ENCODE data around the gene CLRN3. TPM values are rescaled to one million over a fixed set of nuclear protein-coding genes. Genes with fewer than 3 reads are reported as not detected.

Gene CLRN3
- total RNA-seq (not detected), polyA plus RNA-seq (not detected)
- long read RNA-seq, donor 1 = 0 reads
- long read RNA-seq, donor 2 = 0 reads
- long read RNA-seq, donor 3 = 0 reads

GRCh38 chr10:127892743-127893142, at the start of gene CLRN3:
Gene CLRN3, minus strand, starts transcription at chr10:127892941. Its CDS starts 157 bp downstream, at chr10:127892784.
- Histone ChIP-seq H3K4me1 (peaks cover 0 to 34% (median 10%) of the 10 kb centered on the region in 9 donors), H3K36me3 (no peaks in the 10 kb centered on the region), H3K4me3 (no peak within 1 kb of the TSS), H3K27me3 (peaks cover 0 to 6% (median 0%) of the 10 kb centered on the region in 7 donors), H3K9me3 (peaks cover 0 to 10% (median 0%) of the 10 kb centered on the region in 11 donors), H3K27ac (no peak within 1 kb of the TSS)
- no peak for TF ChIP-seq CTCF (IDR thresholded peaks at IDR 0.05)
- DNase-seq (no peak), ATAC-seq (no peak)
- intact Hi-C loops (cut with DNase I) = no loop called here

GRCh38 chr10:127940866-127941640, 48.3 kb upstream of the CLRN3 start:
- intact Hi-C loops (cut with DNase I) = no loop called here
- no peak overlapping the region for H3K27ac ChIP-seq
- WGBS, 2 donors = 88 to 91% methylated on average over 6 of the region's 6 CpGs
- H3K4me3 ChIP-seq = no peak overlapping the region
- H3K27me3 ChIP-seq = no peaks in the 10 kb centered on the region
- peaks cover 3 to 50% (median 36%) of the 10 kb centered on the region in 9 donors for H3K4me1 ChIP-seq
- no peak for TF ChIP-seq CTCF (IDR thresholded peaks at IDR 0.05)
- no peaks in the 10 kb centered on the region for H3K36me3 ChIP-seq
- DNase-seq (no peak), ATAC-seq (no peak)
- H3K9me3 ChIP-seq = no peaks in the 10 kb centered on the region

- DNase-seq = no peak
- H3K36me3 ChIP-seq = peaks cover 0 to 2% (median 0%) of the 10 kb centered on the region in 9 donors
- 95 to 98% methylated on average over 4 of the region's 4 CpGs for WGBS, 2 donors
- H3K27me3 ChIP-seq = no peaks in the 10 kb centered on the region
- no peak for TF ChIP-seq CTCF (IDR thresholded peaks at IDR 0.05)
- H3K27ac ChIP-seq = no peak overlapping the region
- intact Hi-C loops (cut with DNase I) = no loop called here
- H3K9me3 ChIP-seq = no peaks in the 10 kb centered on the region
- H3K4me3 ChIP-seq = no peak overlapping the region
- peaks cover 0 to 38% (median 24%) of the 10 kb centered on the region in 9 donors for H3K4me1 ChIP-seq
- ATAC-seq = no peak
Observed at GRCh38 chr10:127939786-127940330, 47.1 kb upstream of the CLRN3 start.

- Histone ChIP-seq H3K9me3 (peaks cover 0 to 4% (median 0%) of the 10 kb centered on the region in 11 donors), H3K4me1 (peaks cover 0 to 26% (median 14%) of the 10 kb centered on the region in 9 donors), H3K27me3 (no peaks in the 10 kb centered on the region), H3K36me3 (peaks cover 0 to 11% (median 0%) of the 10 kb centered on the region in 9 donors), H3K27ac (no peak overlapping the region), H3K4me3 (no peak overlapping the region)
- TF ChIP-seq CTCF (IDR thresholded peaks at IDR 0.05) = no peak
- DNase-seq (no peak), ATAC-seq (peak in 1 of 8 donors; percentile 18)
- WGBS, 2 donors = 55% methylated on average over 5 of the region's 5 CpGs
- intact Hi-C loops (cut with DNase I) = no loop called here
Observed at GRCh38 chr10:127937915-127938463, 45.2 kb upstream of the CLRN3 start.

Measured in heart right ventricle (tissue), 16 donors.